Mononuclear cell (primary cell): ENCODE results near the gene WFIKKN1. TPM values are rescaled to one million over a fixed set of nuclear protein-coding genes. Genes with fewer than 3 reads are reported as not detected.

Source experiments
- H3K27me3 ChIP-seq: 2 replicates; pipeline ENCODE4 v1.6.0; 2011; ENCODE audit warnings: low read length, control low read depth; ENCODE audit not compliant: insufficient read depth
- H3K4me1 ChIP-seq: 2 replicates; pipeline ENCODE4 v1.5.1; 2011; ENCODE audit warnings: mild to moderate bottlenecking, low read length, control low read depth; ENCODE audit not compliant: insufficient read depth
- H3K4me3 ChIP-seq: 2 replicates; pipeline ENCODE4 v1.5.1; 2011; ENCODE audit warnings: mild to moderate bottlenecking, low read length, moderate library complexity
- H3K9me3 ChIP-seq: 2 replicates; pipeline ENCODE4 v1.5.1; 2011; ENCODE audit warnings: low read depth, mild to moderate bottlenecking, control low read depth, low read length
- total RNA-seq: library from RNA; depleted of rRNA; stranded (reverse); fragments of >200 nt; gene quantifications from one replicate; pipeline ENCODE4 v1.2.3, GENCODE V29; 2012

The WFIKKN1 gene
- total RNA-seq, 1 donor, result 0.31 TPM

- peak overlapping the region; percentile 57 for H3K4me3 ChIP-seq
- H3K9me3 ChIP-seq, result no peaks in the 10 kb centered on the region
- no peaks in the 10 kb centered on the region for H3K27me3 ChIP-seq
- H3K4me1 ChIP-seq, result peaks cover 26% of the 10 kb centered on the region
Measured at GRCh38 chr16:648071-648780, 17.4 kb downstream of the WFIKKN1 start.

DNA sequence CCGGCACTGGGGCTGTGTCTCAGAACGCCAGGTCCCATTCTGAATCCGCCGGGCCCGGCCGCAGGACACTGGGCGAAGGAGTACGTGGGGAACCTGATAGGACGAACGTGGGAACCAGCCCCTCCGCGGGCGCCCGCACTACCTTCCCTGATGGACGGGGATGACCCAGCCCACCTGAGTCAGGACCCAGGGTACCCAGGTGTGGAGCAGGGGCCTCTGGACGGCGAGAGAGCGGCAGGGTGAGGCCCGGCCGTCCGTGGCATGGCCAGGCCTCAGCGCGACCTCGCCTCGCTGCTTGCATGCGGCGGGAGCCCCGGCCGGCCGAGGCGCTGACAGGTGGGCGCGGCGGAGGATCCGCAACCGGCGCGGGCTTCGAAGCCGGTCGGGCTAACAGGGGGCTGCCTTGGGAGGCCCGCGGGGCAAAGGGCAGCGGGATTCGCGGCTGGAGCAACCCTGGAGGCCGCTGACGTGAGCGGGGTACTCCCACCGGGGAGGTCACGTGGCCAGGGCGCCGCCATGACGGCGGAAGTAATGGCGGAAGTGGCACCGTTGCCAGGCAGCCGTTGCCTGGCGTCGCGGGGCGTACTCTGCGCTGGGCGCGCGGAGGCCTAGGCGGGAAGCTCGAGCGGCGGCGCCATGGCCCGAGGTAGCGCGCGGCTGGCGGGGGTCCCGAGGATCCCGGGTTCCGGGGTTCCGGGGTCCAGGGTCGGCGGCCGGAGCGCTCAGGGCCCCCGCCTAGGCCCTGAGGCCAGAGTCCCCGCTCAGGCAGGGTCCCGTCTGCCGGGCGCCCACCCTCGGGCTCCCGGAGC lies 18.2 kb downstream of the WFIKKN1 start, which contains the start of gene WDR90:
WDR90 (plus strand) TSS at position 585 of the 809 bp plus-strand sequence; CDS start at position 637, 52 bp downstream.
- Histone ChIP-seq H3K4me3 (peak within 1 kb of the TSS; percentile 57), H3K4me1 (peaks cover 19% of the 10 kb centered on the region), H3K27me3 (no peaks in the 10 kb centered on the region), H3K9me3 (no peaks in the 10 kb centered on the region)

- no peaks in the 10 kb centered on the region for H3K9me3 ChIP-seq
- peak overlapping the region; percentile 57 for H3K4me3 ChIP-seq
- peaks cover 19% of the 10 kb centered on the region for H3K4me1 ChIP-seq
- H3K27me3 ChIP-seq, result no peaks in the 10 kb centered on the region
Measured at GRCh38 chr16:649631-650030, 18.8 kb downstream of the WFIKKN1 start.

GRCh38 chr16:651844-652243 lies 21.1 kb downstream of the WFIKKN1 start:
- Histone ChIP-seq H3K4me3 (no peak overlapping the region), H3K4me1 (peaks cover 19% of the 10 kb centered on the region), H3K9me3 (no peaks in the 10 kb centered on the region), H3K27me3 (no peaks in the 10 kb centered on the region)

DNA sequence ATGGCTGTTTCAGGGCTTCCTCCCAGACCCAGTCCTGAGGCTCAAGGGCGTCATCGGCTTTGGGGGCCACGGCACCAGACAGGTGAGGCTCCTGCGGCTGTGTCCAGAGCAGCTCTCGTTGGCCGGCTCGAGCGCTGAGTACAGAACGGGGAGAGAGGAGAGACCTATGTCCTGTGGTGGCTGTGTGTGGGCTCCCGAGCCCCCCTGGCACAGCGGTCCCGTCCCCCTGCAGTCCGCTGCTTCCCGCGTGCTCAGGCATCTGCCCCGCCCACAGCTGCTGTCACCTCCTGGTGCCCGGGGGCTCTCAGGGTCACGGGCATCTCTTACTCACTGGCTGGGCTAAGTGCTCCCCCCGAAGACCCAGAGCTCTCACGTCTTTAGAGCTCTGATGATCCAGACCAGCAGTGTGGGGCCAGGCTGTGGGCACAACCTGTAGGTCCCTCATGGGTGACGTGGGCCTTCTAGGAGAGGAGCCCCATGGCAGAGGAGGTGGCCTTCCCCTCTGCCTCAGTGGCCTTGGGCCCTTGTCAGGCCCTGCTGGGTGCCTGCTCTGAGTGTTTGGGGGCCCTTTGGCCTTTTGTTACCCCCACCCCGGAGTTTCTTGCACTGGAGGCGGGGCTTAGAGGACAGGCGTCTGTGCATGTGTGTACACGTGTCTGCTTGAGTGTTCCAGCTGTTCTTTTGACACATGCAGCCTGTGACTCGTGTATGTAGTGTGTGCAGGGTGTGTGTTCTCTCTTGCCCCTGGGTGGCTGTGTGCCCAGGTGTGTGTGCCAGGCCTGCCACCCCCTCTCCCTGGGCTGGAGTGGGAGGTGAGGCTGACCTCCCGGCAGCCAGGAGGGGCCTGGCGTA lies 21.9 kb downstream of the WFIKKN1 start:
- no peaks in the 10 kb centered on the region for H3K9me3 ChIP-seq
- peaks cover 19% of the 10 kb centered on the region for H3K4me1 ChIP-seq
- H3K4me3 ChIP-seq, result no peak overlapping the region
- no peaks in the 10 kb centered on the region for H3K27me3 ChIP-seq

DNA sequence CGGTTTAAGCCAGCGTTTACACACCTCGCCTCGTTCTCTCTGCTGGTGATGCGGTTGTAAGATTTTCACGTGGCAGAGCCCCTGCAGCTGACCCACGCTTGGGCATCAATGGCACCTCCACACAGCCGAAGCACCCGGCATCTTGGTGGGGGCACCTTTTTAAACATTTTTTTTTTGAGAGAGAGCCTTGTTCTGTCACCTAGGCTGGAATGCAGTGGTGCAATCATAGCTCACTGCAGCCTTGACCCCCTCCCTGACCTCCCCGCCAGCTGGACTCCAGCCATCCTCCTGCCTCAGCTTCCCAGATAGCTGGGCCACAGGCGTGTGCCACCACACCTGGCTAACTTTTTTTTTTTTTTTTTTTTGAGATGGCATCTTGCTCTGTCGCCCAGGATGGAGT lies 23.2 kb downstream of the WFIKKN1 start:
- peaks cover 7% of the 10 kb centered on the region for H3K4me1 ChIP-seq
- H3K27me3 ChIP-seq, result no peaks in the 10 kb centered on the region
- H3K9me3 ChIP-seq, result no peaks in the 10 kb centered on the region
- no peak overlapping the region for H3K4me3 ChIP-seq

GRCh38 chr16:657487-657886 lies 26.7 kb downstream of the WFIKKN1 start:
- Histone ChIP-seq H3K4me3 (no peak overlapping the region), H3K4me1 (peaks cover 12% of the 10 kb centered on the region), H3K27me3 (no peaks in the 10 kb centered on the region), H3K9me3 (no peaks in the 10 kb centered on the region)

DNA sequence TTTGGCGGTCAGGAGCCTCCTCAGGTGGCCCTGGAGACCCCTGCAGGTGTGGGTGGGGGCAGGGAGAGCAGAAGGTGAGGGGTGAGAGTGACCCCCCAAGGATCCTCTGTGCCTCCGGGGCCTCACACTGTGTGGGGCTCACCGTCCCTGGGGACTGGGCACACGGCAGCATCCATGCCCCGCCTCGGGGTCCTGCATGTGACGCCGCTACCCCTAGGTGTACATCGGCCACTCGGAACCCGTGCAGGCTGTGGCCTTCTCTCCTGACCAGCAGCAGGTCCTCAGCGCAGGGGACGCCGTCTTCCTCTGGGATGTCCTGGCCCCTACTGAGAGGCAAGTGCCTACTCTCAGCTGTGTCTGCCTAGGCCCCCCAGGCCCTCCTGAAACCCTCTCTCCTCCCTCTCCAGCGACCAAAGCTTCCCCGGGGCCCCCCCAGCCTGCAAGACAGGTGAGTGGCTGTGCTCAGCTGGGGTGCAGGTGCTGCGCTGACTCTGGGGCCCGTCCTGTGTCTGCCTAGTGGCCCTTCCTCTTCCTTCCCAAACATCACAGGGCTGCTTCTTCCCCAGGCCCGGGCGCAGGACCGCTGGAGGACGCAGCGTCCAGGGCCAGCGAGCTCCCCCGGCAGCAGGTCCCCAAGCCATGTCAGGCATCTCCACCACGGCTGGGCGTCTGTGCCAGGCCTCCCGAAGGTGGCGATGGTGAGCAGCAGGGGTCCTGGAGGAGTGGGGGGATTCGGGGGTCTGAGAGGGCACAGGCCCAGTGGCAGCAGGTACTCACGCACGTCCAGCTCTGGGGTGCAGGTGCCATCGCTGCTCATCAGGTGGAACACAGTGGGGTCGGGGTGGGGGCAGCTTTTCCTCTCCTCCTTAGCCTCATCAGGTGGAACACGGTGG lies 28.1 kb downstream of the WFIKKN1 start:
- Histone ChIP-seq H3K9me3 (no peaks in the 10 kb centered on the region), H3K27me3 (no peaks in the 10 kb centered on the region), H3K4me3 (no peak overlapping the region), H3K4me1 (peaks cover 12% of the 10 kb centered on the region)

GRCh38 chr16:659618-660017 lies 28.8 kb downstream of the WFIKKN1 start:
- Histone ChIP-seq H3K27me3 (no peaks in the 10 kb centered on the region), H3K4me1 (peaks cover 12% of the 10 kb centered on the region)

GRCh38 chr16:660132-660458 lies 29.3 kb downstream of the WFIKKN1 start:
- Histone ChIP-seq H3K27me3 (no peaks in the 10 kb centered on the region), H3K4me1 (peaks cover 12% of the 10 kb centered on the region), H3K4me3 (no peak overlapping the region), H3K9me3 (no peaks in the 10 kb centered on the region)

More at GRCh38 chr16:659618-660017, 28.8 kb downstream of the WFIKKN1 start:
- Histone ChIP-seq H3K4me3 (no peak overlapping the region), H3K9me3 (no peaks in the 10 kb centered on the region)

GRCh38 chr16:660459-661183 lies 29.8 kb downstream of the WFIKKN1 start:
- H3K9me3 ChIP-seq, result no peaks in the 10 kb centered on the region
- no peaks in the 10 kb centered on the region for H3K27me3 ChIP-seq
- H3K4me3 ChIP-seq, result no peak overlapping the region

GRCh38 chr16:661184-661821 lies 30.5 kb downstream of the WFIKKN1 start:
- Histone ChIP-seq H3K27me3 (no peaks in the 10 kb centered on the region), H3K9me3 (no peaks in the 10 kb centered on the region), H3K4me3 (no peak overlapping the region), H3K4me1 (peaks cover 12% of the 10 kb centered on the region)

More at GRCh38 chr16:660459-661183, 29.8 kb downstream of the WFIKKN1 start:
- peaks cover 12% of the 10 kb centered on the region for H3K4me1 ChIP-seq

- Histone ChIP-seq H3K4me1 (peaks cover 13% of the 10 kb centered on the region), H3K4me3 (no peak overlapping the region), H3K27me3 (no peaks in the 10 kb centered on the region), H3K9me3 (no peaks in the 10 kb centered on the region)
Measured at GRCh38 chr16:662095-662494, 31.3 kb downstream of the WFIKKN1 start.
